Fibroblast of lung (primary cell): ENCODE results near the gene CACNG8.
"Not testable (repeated sequence)": the region's sequence is repeated elsewhere in the genome, so short reads cannot be mapped to it uniquely, and the experiment has no call there.

Experiments
- CTCF ChIP-seq, 2 donors: IDR thresholded peaks in 1 of 2; conservative IDR thresholded peaks in 1 of 2; 1 replicate in 1 of 2; 2 replicates in 1 of 2; pipeline ENCODE4 v1.5.1; 2011 to 2012; ENCODE audit warnings: low read length in 2 of 2, control low read depth in 1 of 2, inconsistent platforms in 1 of 2, low read depth in 1 of 2, mild to moderate bottlenecking in 1 of 2
- EZH2 ChIP-seq: IDR thresholded peaks from 2 replicates; pipeline ENCODE4 v1.5.1; 2012; ENCODE audit warnings: low read length, control low read depth, mild to moderate bottlenecking; ENCODE audit errors: missing control alignments

- TF ChIP-seq CTCF (conservative IDR thresholded peaks at IDR 0.05 in 1 of 2, IDR thresholded peaks at IDR 0.05 in 1 of 2; ENCODE audit: low read depth in 1 of 2, low read length in 2 of 2); EZH2: not testable (repeated sequence)
These were observed 73.8 kb downstream of the CACNG8 start for GRCh38 chr19:54036542-54036941.
